SJSA1 (cell line): Measurements from ENCODE around the gene SLC12A7. TPM values are rescaled to one million over a fixed set of nuclear protein-coding genes. Genes with fewer than 3 reads are reported as not detected.
"Not testable (repeated sequence)": the region's sequence is repeated elsewhere in the genome, so short reads cannot be mapped to it uniquely, and the experiment has no call there.

ENCODE experiments used
- DNase-seq, 2 experiments: peaks; one replicate each; pipeline ENCODE4 v3.0.0-alpha.2; 2015 to 2020; ENCODE audit warnings: low spot score in 2 of 2, low read depth in 1 of 2
- H3K27ac ChIP-seq: fragments of 250-450 bp; sonication (Bioruptor Pico); 2 replicates; pipeline ENCODE4 v1.5.1; 2020; ENCODE audit warnings: mild to moderate bottlenecking, moderate library complexity
- H3K27me3 ChIP-seq: fragments of 250-450 bp; sonication (Bioruptor Pico); replicated peaks from 2 replicates; pipeline ENCODE4 v1.5.1; 2020; ENCODE audit warnings: mild to moderate bottlenecking, moderate library complexity
- H3K36me3 ChIP-seq: fragments of 250-450 bp; sonication (Bioruptor Pico); 2 replicates; pipeline ENCODE4 v1.5.1; 2020; ENCODE audit warnings: mild to moderate bottlenecking
- H3K4me1 ChIP-seq: fragments of 250-450 bp; sonication (Bioruptor Pico); replicated peaks from 2 replicates; pipeline ENCODE4 v1.6.1; 2021; ENCODE audit warnings: mild to moderate bottlenecking
- H3K4me3 ChIP-seq: fragments of 250-450 bp; sonication (Bioruptor Pico); 2 replicates; pipeline ENCODE4 v1.5.1; 2020; ENCODE audit warnings: mild to moderate bottlenecking
- H3K9me3 ChIP-seq: fragments of 250-450 bp; sonication (Bioruptor Pico); replicated peaks from 2 replicates; pipeline ENCODE4 v1.5.1; 2020; ENCODE audit warnings: mild to moderate bottlenecking
- total RNA-seq: library from RNA; depleted of rRNA; stranded (reverse); fragments of >200 nt; shearing (Covaris generic); gene quantifications from 2 replicates; pipeline ENCODE4 v1.2.3, GENCODE V29; 2014

SLC12A7 gene
- total RNA-seq, 1 experiment from 2014 or later: 11.9 TPM

- H3K9me3 ChIP-seq, H3K27me3 ChIP-seq, H3K27ac ChIP-seq, H3K4me3 ChIP-seq, DNase-seq: not testable (repeated sequence)
- Histone ChIP-seq H3K4me1 (peaks cover 13% of the 10 kb centered on the region), H3K36me3 (peaks cover 13% of the 10 kb centered on the region; the same call in 1 of the 2 replicates)
These were observed 13.9 kb downstream of the SLC12A7 start for GRCh38 chr5:1097988-1098385.

DNA sequence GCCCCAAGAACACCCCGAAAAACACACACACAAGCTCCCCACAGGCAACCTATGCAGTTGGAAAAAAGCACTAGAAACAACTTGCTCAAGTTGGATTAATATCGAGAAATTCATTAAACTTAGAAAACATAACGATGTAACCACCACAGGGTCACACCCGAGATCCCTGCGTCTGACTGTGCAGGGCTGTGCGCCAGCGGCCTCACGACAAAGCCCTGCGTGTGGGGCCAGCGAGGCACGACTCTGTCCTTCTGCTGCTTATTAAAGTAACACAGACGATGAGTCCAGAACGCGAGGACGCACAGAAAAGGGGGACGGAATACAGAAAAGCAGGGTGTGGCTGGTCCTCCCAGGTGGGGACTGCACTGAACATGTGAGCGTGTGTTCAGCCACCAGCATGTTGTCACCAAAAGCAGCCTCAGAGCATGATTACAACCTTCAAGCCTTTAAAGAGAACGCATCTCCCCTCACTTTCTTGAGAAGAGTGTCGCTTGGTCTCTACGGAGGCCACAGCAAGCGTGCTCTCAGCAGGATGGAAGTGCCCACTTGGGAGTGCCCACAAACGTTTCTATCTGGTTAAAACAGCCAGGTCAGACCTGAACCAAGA, 14.4 kb downstream of the SLC12A7 start:
- no peaks in the 10 kb centered on the region for H3K27me3 ChIP-seq
- H3K4me1 ChIP-seq: peaks cover 8% of the 10 kb centered on the region
- no peak for DNase-seq
- no peak overlapping the region for H3K4me3 ChIP-seq
- no peak overlapping the region for H3K27ac ChIP-seq
- H3K9me3 ChIP-seq: no peaks in the 10 kb centered on the region
- H3K36me3 ChIP-seq: peaks cover 14% of the 10 kb centered on the region; the same call in 1 of the 2 replicates

- Histone ChIP-seq H3K4me3 (no peak overlapping the region), H3K4me1 (peaks cover 1% of the 10 kb centered on the region), H3K9me3 (no peaks in the 10 kb centered on the region), H3K27ac (no peak overlapping the region), H3K27me3 (no peaks in the 10 kb centered on the region), H3K36me3 (peaks cover 14% of the 10 kb centered on the region; the same call in 1 of the 2 replicates)
- DNase-seq: no peak
These were observed 15.0 kb downstream of the SLC12A7 start for GRCh38 chr5:1096838-1097237.

DNA sequence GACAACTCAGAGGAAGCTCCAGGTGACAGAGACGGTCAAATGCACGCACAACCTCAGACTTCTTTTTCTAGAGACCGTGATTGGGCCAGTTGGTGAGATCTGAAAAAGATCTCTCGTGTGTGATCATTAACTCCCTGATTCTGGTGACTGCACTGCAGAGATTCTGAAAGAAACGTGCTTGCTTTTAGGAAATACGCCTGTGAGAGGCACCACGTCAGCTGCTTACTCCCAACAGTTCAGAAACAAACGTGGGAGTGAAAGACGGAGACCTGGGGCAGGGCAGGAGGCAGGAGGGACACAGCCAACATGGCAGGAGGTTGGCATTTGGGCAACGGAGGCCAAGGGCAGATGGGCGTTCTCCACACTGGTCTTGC, 15.9 kb downstream of the SLC12A7 start:
- Histone ChIP-seq H3K4me1 (no peaks in the 10 kb centered on the region), H3K9me3 (no peaks in the 10 kb centered on the region), H3K4me3 (no peak overlapping the region), H3K36me3 (peaks cover 17% of the 10 kb centered on the region), H3K27ac (no peak overlapping the region), H3K27me3 (no peaks in the 10 kb centered on the region)
- no peak for DNase-seq

- no peak for DNase-seq
- Histone ChIP-seq H3K4me1 (no peaks in the 10 kb centered on the region), H3K36me3 (peaks cover 19% of the 10 kb centered on the region), H3K9me3 (no peaks in the 10 kb centered on the region), H3K27ac (no peak overlapping the region), H3K27me3 (no peaks in the 10 kb centered on the region), H3K4me3 (no peak overlapping the region)
These were observed 16.4 kb downstream of the SLC12A7 start for GRCh38 chr5:1095302-1095989.

GRCh38 chr5:1094670-1095190, 17.1 kb downstream of the SLC12A7 start:
- H3K4me1 ChIP-seq: no peaks in the 10 kb centered on the region
- H3K9me3 ChIP-seq: peaks cover 2% of the 10 kb centered on the region; the same call in 1 of the 2 replicates
- H3K4me3 ChIP-seq: no peak overlapping the region
- H3K27ac ChIP-seq: no peak overlapping the region
- H3K36me3 ChIP-seq: peaks cover 19% of the 10 kb centered on the region
- H3K27me3 ChIP-seq: no peaks in the 10 kb centered on the region
- DNase-seq: no peak

DNA sequence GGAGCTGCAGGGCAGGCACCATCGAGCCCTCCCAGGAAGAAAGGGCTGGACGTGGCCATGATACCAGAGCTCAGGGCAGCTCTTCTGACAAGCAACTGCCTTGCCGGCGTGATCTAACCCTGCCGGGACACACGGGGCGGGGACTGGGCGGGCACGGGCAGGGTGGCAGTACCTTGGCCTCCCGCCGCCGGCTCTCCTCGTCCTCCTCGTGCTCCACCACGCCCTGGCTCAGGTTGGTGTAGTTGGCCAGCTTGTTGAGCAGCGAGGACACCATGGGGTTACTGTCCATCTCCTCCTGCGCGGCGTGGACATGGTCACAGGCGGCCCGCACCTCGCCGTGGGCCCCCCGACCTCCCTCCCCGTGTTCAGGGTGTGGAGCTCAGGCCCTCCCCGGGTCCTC, 18.5 kb downstream of the SLC12A7 start:
- no peak for DNase-seq
- H3K9me3 ChIP-seq: peaks cover 8% of the 10 kb centered on the region; the same call in 1 of the 2 replicates
- no peak overlapping the region for H3K27ac ChIP-seq
- no peaks in the 10 kb centered on the region for H3K27me3 ChIP-seq
- H3K36me3 ChIP-seq: peaks cover 19% of the 10 kb centered on the region
- no peaks in the 10 kb centered on the region for H3K4me1 ChIP-seq
- H3K4me3 ChIP-seq: no peak overlapping the region

GRCh38 chr5:1092122-1092521, 19.7 kb downstream of the SLC12A7 start:
- DNase-seq: no peak
- H3K27me3 ChIP-seq: no peaks in the 10 kb centered on the region
- peaks cover 8% of the 10 kb centered on the region; the same call in 1 of the 2 replicates for H3K9me3 ChIP-seq
- peaks cover 19% of the 10 kb centered on the region for H3K36me3 ChIP-seq
- no peak overlapping the region for H3K27ac ChIP-seq
- no peak overlapping the region for H3K4me3 ChIP-seq
- H3K4me1 ChIP-seq: no peaks in the 10 kb centered on the region

GRCh38 chr5:1091632-1092031, 20.2 kb downstream of the SLC12A7 start:
- no peaks in the 10 kb centered on the region for H3K4me1 ChIP-seq
- H3K4me3 ChIP-seq: no peak overlapping the region
- no peak overlapping the region for H3K27ac ChIP-seq
- peaks cover 10% of the 10 kb centered on the region; the same call in 1 of the 2 replicates for H3K9me3 ChIP-seq
- no peaks in the 10 kb centered on the region for H3K27me3 ChIP-seq
- DNase-seq: no peak
- H3K36me3 ChIP-seq: peaks cover 23% of the 10 kb centered on the region

GRCh38 chr5:1090538-1090937, 21.3 kb downstream of the SLC12A7 start:
- H3K9me3 ChIP-seq: peaks cover 15% of the 10 kb centered on the region; the same call in 1 of the 2 replicates
- H3K4me1 ChIP-seq: no peaks in the 10 kb centered on the region
- H3K27me3 ChIP-seq: no peaks in the 10 kb centered on the region
- H3K4me3 ChIP-seq: no peak overlapping the region
- no peak overlapping the region for H3K27ac ChIP-seq
- DNase-seq: no peak
- peaks cover 29% of the 10 kb centered on the region for H3K36me3 ChIP-seq

GRCh38 chr5:1089621-1090040, 22.2 kb downstream of the SLC12A7 start:
- Histone ChIP-seq H3K27me3 (no peaks in the 10 kb centered on the region), H3K4me3 (no peak overlapping the region), H3K4me1 (no peaks in the 10 kb centered on the region), H3K36me3 (peaks cover 28% of the 10 kb centered on the region), H3K27ac (no peak overlapping the region), H3K9me3 (peaks cover 15% of the 10 kb centered on the region; the same call in 1 of the 2 replicates)
- no peak for DNase-seq

DNA sequence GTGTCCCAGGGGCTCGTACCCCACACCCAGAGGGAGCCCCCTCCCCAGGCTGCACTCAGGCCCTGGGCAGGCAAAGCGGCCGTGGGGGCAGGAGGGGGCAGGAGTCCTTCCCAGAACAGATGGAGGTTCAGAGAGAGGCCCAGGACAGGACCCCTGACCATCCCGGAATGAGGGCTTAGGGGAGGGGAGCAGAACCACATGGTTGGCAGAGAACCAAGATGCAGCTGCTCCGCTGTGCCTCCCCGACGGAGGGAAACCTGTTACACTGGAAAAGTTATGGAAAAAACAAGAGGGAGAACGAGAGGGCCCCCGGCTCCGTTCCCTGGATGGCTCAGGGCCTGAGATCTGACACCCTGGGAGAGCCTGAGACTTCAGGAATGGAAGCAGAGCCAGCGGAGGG, 22.7 kb downstream of the SLC12A7 start:
- Histone ChIP-seq H3K27me3 (no peaks in the 10 kb centered on the region), H3K9me3 (peaks cover 20% of the 10 kb centered on the region; the same call in 1 of the 2 replicates), H3K4me1 (no peaks in the 10 kb centered on the region), H3K27ac (no peak overlapping the region), H3K36me3 (peaks cover 30% of the 10 kb centered on the region), H3K4me3 (no peak overlapping the region)
- DNase-seq: no peak

DNA sequence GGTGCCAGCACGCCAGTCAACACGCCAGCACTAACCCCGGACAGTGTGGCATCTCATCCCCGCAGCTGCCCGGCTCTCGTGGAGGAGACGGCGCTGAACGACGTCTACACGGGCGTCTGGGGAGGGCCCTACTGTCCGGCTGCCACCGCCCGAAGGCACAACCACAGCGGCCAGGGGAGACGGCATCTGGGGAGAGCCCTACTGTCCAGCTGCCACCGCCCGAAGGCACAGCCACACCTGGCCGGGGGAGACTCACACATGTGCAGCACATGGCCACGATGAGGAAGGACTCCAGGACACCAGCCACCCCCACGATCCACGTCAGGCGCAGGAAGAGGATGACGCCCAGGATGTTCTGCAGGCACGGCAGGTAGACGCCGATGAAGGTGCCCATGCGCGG, 23.1 kb downstream of the SLC12A7 start:
- Histone ChIP-seq H3K4me3 (no peak overlapping the region), H3K9me3 (peaks cover 24% of the 10 kb centered on the region; the same call in 1 of the 2 replicates), H3K27ac (no peak overlapping the region), H3K4me1 (no peaks in the 10 kb centered on the region), H3K36me3 (peaks cover 34% of the 10 kb centered on the region), H3K27me3 (no peaks in the 10 kb centered on the region)
- no peak for DNase-seq

DNA sequence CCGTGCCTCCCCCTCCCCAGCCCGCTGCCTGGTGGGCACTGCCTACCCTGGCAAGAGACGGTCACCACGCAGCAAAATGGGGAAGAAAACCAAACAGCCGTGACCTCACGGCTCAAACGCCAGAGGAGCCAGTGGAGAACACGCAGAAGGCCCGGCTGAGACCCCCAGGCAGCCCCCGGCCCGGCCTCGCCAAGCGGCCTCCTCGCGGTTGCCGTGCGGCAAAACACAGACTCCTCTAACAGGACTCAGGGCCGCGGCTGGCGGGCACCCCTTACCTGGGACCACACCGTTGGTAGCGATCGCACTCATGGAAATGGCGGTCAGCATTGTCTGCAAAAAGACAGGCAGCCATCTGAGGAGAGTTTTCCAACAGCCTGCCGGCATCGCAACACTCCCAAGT, 23.8 kb downstream of the SLC12A7 start:
- Histone ChIP-seq H3K9me3 (peaks cover 28% of the 10 kb centered on the region; the same call in 1 of the 2 replicates), H3K36me3 (peaks cover 33% of the 10 kb centered on the region), H3K4me3 (no peak overlapping the region), H3K4me1 (no peaks in the 10 kb centered on the region), H3K27ac (no peak overlapping the region), H3K27me3 (no peaks in the 10 kb centered on the region)
- DNase-seq: no peak
